NCI-H345 (cell line): Measurements from ENCODE around the gene DLG5.

ENCODE experiments used
- DNase-seq: peaks from one replicate; lab custom pipeline; 2025; lab: John Stamatoyannopoulos, UW

DLG5 gene

DNA sequence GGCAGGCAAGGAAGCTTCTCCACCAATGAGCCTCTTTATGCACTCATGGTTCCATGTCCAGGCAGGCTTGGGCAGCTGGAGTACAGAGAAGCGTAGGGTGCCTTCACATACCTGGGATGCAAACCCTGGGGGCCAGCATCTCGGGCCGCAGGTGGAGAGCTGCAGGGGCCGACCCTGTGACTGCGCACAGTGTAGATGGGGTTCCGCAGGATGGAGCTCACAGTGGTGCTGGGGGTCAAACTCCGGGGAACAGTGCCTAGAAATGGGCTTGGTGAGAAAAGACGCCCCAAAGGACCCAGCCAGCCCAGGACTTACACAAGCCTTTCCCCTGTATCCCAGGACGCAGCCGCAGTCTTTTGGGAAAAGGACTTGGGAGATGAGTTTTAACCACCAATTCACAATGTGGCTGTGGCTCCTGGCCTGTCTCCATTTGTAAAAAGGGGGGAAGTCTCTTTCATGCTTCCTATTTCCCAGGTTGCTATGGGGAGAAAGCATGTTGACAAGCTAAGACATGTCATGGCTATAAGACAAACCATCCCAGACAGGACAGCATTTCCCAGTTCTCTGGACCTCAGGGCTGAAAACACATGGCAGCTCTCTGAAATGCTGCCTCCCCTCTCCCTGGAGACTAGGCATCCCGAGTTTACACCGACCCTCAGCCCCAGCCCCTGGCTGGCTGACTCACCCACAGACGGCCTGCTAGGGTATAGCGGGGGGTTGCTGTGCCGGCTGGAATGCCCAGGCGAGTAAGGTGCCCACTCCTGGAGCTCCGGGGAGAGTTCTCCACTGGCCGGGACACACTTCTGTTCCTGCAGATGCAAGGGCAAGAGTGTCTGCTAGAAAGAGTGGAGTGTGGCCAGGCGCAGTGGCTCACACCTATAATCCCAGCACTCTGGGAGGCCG, 107.1 kb downstream of the DLG5 start:
- DNase-seq, result no peak

DNA sequence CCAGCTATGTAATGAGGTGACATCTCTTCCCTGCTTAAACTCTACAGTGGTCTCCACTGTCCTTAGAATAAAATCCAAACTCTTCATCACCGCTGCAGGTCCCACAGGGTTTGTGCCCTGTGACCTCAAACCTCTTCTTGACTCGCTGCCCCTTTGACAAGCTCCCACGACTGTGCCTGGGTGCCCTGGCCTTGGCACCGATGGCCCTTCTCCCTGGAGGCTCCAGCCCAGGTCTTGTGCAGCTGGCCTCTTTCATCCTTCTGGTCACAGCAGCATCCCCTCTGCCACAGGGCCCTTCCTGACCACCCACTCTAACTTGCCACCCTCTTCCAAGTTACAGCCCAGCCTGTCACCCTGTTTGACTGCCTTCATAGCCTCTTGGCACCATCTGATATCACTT, 108.2 kb downstream of the DLG5 start:
- no peak for DNase-seq

DNA sequence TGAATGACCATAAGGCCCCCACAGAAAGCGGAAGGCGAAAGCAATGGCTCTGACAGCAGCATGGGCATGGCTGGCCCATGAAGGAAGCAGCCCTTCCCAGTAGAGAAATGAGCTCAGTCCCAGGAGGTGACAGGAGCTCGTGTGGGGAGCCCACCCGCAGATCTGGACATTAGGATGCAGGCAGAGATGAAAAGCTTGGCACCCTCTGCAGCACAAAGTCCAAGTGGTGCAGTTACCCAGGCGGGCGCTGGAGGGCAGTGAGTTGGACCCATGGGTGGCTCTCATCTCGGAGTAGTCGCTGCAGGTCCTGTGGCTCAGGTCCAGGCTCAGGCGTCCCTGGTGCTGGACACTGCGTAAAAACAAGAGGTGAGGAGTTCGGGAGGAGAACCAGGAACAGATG, 109.0 kb downstream of the DLG5 start:
- no peak for DNase-seq

DNA sequence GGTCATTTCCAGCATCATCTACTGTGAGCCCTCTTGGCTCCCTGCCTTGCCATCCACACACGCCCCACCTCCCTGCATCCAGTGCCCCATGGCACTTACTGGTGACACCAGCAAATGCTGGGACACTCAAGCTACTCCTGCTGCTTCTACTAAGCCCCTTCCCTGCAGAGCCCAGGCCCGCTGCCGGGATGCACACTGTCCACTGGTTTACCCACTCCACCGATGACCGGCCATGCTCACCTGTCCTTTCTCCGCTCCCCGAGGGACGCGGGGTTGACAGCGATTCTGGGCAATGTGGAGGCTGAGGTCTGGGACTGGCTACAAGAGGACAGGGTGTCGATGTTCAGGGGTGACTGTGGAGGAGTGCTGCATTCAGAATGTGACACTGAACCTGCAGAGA, 110.2 kb downstream of the DLG5 start:
- no peak for DNase-seq

DNA sequence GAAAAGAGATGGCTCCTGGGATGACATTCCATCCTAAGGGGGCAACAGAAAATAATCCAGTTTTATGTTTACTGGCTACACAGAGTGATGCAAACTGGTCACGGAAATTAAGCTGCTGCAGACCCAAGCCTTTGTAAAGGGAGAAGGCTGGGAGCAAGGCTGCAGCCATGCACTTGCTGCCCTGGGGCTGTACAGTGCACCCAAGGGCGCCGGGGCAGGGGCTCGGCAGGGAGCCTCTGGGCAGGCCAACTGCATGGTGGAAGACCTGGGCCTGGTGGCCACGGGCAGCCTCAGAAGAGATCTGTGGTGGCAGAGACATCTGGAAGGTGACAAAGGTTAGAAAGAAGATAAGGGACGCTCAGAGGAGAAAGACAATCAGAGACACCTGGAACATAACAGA, 113.8 kb downstream of the DLG5 start:
- no peak for DNase-seq

DNA sequence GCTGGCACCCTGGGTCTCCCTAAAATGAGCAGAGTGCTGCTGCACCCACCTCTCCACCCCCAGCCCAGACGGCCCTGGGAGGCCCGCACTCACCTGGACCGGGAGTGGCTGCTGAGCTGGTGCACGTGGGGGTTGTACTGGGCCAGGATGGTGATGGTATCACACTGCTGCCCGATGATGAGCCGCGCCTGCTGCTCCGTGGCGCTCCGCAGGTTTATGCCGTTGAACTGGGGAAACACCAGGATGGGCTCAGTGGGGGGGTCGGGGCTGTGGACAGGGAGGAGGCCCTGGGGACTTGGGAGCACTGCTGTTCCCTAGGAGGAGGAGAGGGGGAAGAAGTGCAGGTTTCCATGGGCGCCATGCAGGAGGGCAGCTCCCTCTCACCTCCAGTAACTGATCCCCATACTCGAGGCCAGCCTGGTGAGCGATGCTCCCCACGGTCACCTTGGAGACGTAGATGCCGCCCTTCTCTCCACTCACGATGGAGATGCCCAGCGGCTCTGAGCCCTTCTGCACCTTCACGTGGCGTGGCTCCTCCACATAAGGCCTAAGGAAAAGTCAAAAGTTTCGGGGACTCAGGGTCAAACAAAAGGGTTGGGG, 114.6 kb downstream of the DLG5 start:
- no peak for DNase-seq

DNA sequence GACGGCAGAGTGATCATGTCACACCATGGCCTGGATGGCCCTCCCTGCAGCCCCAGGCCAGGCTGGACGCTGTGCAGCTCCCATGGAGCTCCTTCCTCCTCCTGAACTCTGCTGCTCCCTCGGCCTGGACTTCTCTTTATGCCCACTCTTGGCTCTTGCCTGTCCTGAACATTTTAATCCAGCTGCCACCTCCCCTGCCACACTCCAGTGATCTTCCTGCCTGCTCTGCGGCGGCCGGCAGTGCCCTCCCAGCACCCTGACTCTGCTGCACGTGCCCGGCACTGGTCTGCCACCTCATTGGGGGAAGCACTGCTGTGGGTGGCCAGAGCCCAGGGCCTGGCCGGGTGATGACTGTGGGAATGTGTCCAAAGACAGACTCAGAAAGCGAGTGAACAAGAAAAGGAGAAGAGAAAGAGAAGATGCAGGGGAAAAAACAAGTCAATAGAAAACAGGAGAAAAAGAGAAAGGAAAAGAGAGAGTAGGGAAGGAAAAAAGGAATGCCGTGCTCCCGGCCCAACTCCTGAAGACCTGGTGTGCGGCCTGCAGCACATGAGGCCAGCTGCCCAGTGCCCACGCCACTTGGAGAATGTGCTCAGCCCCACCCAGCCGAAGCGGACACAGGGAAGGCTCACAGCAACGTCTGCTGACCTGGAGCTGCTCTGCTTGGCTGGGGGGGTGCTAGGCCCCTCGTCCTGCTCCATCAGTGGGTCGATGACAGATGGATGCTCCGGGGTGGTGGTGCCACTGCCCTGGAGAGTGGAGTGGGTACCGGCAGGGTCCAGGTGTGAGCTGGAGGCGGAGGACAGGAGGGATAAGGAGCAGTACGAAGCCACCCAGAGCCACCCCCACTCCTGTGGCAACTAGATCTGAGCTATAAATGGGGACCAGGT, 115.9 kb downstream of the DLG5 start:
- no peak for DNase-seq

DNA sequence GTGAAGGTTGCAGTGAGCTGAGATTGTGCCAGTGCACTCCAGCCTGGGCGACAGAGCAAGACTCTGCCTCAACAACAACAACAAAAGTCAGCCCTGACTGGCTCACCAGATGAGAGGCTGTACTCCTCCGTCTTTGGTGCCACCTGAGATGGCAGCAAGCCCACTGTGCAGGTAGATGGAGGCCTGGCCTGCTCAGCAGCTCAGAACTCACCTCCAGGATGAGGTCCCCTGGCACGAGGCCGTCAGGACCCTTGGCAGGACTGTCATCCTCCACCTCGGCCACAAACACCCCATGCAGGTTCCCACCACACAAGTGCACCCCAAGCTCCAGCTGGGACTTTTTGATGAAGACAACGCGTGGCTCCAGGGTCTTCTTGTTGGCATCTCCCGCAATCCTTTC, 117.2 kb downstream of the DLG5 start:
- DNase-seq, result no peak

DNA sequence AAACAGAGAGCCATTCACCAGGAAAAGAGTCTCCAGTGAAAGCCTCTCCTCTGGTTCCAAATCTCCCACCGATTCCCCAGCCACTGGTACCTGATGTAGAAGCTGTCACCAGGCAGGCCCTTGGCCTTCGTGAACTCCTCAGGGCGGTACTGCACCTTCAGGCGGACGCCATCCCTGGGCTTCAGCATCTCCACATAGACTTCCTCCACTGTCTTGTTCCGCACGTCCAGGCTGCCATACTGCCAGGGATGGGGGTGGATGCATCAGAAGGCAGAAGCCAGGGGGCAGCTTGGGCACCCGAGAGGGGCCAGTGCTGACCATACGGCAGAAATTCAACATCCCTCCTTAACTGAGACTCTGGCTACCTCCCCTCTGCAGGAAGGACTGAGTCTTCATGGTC, 118.8 kb downstream of the DLG5 start:
- no peak for DNase-seq

DNA sequence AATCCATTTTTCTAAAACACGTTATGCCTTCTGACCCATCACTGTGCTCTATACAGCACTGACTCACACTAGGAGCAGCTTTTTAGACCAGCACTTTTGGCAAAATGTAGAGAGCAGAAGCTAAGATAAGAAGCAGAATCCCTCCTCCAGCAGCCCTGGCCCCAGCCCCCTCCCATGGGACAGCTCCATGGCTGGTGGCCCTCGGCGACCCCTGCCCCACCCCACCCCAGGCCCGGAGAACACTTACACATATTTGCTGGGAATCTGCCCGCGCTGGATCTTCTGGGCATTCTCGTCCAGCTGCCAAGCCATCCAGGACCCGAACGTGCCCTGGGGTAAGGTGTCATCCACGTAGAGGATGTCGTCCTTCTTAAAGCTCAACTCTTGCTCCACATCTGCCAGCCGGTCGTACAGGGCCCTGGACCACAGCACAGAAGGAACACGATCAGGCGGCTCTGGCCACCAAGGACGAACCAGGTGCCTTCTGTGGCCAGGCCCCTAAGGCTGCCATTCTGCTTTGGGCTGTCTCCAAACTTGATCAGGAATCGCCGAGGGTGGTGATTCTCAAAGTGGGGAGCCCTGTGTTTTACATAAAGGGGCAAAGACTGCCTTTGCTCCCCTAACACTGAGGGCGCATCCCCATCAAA, 119.9 kb downstream of the DLG5 start:
- no peak for DNase-seq

DNA sequence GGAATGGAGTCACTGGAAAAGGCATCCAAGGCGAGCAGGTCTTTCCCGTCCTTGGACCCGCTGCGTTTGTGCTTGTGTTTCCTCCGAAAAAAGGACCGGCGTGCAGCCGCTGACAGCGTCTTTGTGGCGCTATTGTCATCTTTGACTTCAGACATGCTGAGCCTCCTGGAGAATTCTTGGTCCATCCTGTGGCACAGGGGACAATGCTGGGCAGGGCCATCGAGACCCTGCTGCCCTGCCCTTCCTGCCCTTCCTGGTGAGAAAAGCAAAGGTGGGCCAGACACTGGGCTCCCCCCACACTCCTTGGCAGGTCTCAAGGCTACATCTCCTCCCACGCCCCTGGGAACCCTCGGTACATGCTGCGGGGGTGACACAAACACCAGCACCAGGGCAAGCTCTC, 120.9 kb downstream of the DLG5 start:
- no peak for DNase-seq

DNA sequence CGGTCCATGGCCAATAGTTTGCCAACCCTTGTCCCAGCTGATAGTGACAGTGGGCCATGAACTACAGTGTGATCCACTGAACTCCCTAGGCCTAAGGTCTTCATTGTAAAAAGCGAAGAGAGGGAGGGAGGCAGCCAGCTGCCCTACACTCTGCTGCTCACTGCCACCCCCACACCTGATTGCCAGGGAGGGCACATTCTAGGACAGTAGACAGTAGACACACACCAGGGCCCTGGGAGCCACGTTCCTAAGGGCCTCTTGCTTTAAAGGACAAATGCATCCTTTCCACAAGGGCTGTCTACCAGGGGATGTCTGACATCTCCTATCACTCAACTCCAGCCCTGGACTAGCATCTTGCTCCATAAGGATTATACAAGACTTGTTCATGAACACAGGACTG, 122.2 kb downstream of the DLG5 start:
- DNase-seq, result no peak

DNA sequence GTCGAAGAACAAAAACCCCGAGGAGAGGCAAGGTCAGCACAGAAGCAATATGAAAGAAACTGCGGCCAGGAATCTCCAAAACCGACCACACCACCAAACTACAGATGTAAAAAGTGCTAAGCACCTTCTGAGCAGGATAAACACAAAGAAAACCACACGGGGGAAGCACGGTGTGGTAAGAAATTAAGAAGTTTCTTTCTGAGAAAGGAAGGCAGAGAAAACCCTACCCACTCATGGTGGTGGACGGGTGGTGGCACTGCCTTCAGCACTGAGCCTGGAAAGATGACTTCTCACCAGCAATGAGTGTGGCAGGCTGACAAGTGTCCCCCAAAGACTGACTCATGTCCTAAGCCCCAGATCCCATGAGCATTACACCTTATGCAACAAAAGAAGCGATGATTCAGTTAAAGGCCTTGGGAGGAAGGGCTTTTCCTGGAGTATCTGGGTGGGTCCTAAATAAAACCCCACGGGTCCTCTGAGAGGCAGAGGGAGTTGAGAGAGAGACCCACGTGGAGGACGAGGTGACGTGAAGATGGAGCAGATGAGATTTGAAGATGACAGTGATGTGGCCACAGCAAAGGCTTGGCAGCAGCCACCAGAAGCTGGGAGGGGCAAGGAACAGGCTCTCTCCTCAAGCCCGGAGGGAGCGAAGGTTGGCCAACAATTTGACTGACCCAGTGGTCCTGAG, 124.9 kb downstream of the DLG5 start:
- no peak for DNase-seq

DNA sequence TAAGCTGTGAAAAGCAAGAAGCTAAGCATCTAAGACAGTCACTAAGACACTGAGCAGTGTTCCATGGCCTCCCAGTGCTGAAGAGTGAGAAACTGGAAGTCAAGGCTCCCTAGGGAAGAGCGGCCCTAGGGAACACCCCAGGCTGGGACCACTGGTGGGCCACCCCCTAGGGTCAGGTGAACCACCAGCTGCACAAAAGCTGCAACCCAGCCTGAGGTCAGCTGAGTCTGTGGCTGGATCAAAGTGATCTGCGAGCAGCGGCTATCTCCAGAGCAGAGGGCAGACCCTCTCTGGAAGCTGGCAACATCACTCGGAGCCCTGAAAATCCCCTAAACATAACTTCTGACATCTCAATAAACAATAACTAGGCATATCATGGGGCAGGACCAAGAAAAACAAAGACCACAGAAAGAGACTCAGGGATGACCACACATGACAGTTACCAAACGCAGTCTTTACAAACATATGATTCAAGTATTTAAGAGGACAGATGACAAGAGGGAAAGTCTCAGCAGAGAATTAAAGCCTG, 125.8 kb downstream of the DLG5 start:
- no peak for DNase-seq

DNA sequence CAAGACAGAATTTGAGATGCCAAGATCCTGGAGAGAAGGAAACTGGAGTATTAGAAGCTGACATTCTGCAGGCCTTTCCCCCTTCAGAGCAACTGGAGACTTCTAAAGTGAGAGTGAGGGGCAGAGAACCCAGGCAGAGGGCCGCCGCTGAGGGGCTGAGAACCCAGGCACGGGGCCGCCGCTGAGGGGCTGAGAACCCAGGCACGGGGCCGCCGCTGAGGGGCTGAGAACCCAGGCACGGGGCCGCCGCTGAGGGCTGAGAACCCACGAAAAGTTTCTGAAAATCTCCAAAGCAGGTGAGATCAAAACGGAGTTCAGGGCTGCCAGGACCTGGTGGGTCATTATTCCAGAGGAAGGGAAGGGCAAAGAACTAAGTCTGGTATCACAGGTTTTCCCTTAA, 126.2 kb downstream of the DLG5 start:
- DNase-seq, result no peak

DNA sequence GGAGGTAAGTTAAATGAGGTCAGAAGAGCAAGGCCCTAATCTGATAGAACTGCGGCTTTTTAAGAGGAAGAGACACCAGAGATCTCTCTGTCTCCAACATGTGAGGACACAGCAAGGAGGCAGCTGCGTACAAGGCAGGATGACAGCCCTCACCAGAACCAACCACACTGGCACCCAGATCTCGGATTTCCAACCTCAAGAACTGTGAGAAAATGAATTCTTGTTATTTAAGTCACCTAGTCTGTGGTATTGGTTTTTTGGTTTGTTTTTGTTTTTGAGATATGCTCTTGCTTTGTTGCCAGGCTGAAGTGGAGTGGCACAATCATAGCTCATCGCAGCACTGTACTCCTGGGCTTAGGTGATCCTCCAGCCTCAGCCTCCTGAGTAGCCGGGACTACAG, 127.2 kb downstream of the DLG5 start:
- DNase-seq, result no peak

DNA sequence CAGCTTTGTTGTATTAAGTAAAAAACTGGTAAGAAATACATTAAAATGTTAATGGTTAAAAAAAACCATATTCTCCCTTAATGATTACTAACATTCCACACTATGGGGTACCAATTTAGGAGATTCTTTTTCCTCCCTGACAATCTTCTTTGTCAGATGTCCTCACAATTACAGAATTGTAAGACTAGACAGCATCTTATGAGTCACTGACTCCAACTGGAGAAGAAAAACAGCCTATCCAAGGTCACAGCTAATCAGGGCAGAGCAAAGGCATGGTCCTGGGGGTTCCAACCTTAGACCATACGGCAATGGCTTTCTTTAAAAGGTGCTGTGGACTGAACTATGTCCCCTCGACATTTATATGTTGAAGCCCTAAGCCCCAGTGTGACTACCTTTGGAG, 127.6 kb downstream of the DLG5 start:
- DNase-seq, result no peak

DNA sequence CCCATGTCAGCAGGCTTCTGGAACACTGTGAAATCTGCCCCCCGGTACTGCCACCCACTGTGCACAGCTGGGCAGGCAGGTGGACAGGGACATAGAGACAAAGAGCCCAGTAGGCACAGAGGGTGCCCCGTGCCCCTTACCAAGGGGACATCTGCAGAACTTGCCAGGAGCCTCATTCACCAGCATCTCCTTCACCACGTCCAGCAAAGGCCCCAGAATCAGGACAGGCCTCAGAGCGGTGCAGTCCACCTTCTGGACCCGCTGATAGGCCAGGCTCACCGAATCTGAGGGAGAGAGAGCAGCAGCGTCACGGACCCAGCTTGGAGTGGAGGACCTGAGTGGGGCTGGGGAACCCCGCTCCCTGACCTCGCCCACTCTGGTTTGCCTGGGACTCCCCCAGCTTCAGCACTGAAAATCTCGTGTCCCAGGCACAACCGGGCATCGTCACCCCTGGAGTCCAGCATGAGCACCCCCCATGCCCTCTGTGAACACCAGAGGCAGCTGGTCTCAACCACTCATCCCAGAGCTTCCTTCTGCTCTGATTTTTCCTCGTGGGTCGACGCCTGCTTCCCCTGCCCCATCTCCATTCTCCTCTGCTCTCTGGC, 130.1 kb downstream of the DLG5 start:
- DNase-seq, result no peak

DNA sequence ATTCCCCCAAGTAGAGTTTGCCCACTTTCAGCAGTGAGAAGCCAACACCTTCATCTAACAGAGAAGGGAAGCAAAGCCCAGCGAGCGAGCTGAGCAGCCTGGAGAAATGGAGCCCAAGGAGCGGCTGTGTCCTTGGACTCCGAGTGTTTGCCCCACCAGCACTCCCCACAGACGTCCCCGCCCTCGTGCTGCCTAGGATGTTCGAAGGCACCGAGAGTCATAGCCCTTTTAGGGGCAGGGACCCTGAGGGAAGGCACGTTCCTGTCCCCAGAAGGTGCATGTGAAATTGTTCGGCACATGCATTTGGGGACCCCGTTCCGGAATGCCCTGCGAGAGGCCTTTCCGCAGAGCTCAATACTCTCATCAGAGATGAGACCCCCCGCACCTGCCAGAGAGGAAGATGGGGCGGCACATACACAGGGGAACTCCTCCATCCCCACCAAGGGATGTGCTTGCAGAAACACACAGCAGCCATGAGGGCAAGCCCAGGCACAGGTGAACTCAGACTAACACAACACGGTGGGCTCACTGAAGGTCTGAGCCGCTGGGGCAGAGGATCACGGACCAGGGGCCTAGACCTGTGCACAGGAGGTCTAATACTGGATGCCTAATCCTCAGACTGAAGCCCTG, 131.0 kb downstream of the DLG5 start:
- DNase-seq, result no peak
